Measurements from ENCODE around the gene AGO3.
A peak's percentile ranks its signal among the peaks of the same experiment; 100 is the strongest.

AGO3 gene

DNA sequence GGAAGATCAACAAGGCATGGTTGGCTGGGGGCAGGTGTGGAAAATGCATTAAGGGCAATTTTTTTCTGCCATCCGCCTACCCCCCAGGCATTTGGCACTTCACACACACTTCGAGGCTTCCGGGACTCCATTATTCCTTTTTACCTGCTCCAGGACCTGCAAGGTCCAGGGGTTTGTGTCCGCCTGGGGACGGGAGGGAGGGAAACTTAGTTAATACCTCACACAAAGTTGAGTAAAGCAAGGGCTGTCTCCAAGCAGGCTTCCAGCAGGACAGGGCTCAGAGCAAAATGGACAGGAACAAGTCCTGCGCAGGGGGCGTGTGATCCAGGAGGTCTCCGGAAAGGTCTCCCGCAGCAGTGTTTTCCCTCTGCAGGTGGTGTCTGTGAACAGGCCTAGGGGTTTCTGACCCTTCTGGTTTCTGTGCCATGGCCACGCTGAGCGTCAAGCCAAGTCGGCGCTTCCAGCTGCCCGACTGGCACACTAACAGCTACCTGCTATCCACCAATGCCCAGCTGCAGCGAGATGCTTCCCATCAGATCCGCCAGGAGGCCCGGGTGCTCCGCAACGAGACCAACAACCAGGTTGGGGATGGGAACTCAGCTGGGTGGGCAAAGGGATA is 153.7 kb downstream of the AGO3 start:
- DNase-seq: peak; percentile 21

- DNase-seq: no peak
Observed at GRCh38 chr1:36085126-36085525, 154.2 kb downstream of the AGO3 start.

DNA sequence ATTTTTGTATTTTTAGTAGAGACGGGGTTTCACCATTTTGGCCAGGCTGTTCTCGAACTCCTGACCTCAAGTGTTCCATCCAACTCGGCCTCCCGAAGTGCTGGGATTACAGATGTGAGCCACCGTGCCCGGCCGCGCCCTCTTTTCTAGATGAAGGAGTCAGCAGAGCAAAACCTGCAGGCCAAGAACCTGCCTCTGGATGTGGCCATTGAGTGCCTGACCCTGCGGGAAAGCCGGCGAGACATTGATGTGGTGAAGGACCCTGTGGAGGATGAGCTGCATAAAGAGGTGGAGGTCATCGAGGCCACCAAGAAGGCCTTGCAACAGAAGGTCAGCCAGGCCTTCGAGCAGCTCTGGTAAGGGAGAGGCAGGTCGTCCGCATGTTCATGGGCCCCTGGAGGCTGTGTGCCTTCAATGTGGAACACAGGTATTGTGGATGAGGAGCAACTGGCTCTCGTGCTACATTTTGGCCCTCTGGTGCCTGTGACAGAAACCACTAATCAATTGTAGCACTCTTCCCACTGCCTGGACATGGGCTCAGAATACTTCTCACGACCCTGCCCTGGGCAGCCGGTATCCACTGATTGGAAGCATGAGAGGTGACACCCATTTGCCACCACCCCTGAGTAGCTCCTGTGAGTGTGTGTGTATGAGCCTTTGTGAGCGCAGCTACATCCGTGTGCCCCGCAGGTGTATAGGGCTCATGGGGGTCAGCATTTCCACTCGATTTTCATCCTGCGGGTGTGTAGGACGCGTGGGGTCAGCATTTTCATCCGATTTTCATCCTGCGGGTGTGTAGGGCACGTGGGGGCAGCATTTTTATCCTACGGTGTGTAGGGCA is 155.0 kb downstream of the AGO3 start:
- DNase-seq: no peak

- no peak for DNase-seq
Observed at GRCh38 chr1:36086529-36087232, 155.8 kb downstream of the AGO3 start.

DNA sequence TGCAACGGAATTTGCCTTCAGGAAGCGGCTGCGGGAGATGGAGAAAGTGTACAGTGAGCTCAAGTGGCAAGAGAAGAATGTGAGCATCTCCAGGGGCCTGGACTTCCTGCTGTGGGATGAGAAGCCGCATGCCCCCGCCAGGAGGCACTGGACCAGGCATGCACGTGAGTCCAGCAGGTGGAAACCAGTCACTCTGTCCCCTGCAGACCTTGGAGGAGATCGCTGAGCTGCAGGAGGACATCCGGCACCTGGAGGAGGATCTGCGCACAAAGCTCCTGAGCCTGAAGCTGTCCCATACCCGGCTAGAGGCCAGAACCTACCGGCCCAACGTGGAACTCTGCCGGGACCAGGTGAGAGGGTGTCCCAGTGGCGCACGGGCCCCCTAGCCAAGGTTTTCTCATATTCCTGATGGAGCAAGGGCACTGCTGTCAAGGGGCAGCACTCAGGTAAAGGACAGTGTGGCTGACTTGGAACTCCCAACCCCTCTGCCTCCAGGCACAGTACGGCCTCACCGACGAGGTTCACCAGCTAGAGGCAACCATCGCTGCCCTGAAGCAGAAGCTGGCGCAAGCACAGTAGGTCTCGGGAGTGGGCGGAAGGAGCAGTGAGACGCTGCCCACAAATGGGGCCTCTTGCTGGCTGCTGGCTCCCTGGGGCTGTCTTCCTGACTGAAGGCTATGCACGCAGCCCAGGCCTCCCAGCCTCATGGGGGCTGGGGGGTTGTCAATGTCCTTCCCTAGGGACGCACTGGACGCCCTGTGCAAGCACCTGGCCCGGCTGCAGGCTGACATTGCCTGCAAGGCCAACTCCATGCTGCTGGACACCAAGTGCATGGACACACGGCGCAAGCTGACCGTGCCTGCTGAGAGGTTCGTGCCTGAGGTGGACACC is 156.6 kb downstream of the AGO3 start:
- no peak for DNase-seq

- DNase-seq: no peak
Observed at GRCh38 chr1:36088265-36088576, 157.3 kb downstream of the AGO3 start.

- peak; percentile 88 for DNase-seq
Observed at GRCh38 chr1:36088577-36089392, 157.9 kb downstream of the AGO3 start, which contains the start of gene ADPRS. Gene ADPRS, plus strand, starts transcription at chr1:36088892. Its CDS starts 13 bp downstream, at chr1:36088905.

DNA sequence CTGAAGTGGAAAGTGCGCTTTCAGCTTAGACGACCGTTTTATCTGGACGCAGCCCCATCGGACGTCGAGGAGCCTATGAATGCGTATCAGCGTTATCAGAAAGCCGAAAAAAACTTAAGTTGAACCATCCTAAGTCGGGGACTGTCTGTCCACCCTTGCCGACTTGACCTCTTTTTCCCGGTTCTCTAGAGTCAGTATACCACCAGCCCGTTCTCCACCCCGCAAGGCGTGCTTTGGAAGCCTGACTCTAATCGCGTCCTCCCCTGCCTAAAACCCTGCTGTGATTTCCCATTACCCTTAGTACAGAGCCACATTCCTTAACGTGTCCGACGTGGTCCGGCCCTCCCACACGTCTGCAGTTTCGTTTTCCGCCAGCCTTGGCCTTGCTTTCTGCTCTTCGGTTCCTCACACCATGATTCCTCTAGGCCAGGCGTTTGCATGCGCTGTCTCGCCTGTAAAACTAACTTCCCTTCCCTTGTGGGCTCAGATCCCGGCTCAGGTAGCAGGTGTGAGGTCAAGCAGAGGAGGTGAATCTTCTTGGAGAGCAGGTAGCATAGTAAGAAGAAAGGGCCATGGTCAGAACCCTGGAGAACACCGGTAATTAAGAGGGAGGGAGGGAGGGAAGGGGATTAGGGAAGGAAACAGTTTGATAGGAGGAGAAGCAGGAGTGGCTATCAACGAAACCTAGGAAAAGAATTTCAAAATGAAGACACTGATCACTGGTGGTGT is 158.7 kb downstream of the AGO3 start:
- peak; percentile 4 for DNase-seq

DNA sequence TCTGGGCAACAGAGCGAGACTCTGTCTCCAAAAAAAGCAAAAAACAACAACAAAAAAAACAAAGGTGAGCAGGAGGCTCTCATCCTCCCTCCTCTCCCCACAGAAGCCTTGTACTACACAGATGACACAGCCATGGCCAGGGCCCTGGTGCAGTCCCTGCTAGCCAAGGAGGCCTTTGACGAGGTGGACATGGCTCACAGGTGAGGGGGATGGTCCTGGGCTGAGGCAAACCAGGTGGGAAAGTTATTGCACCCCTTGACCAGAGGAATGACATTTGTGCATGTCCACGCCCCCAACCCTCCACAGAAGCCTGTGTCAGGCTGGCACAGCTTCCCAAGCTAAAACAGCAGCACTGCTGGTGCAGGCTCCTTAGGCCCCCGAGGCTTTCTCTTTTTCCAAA is 160.2 kb downstream of the AGO3 start:
- DNase-seq: no peak

DNA sequence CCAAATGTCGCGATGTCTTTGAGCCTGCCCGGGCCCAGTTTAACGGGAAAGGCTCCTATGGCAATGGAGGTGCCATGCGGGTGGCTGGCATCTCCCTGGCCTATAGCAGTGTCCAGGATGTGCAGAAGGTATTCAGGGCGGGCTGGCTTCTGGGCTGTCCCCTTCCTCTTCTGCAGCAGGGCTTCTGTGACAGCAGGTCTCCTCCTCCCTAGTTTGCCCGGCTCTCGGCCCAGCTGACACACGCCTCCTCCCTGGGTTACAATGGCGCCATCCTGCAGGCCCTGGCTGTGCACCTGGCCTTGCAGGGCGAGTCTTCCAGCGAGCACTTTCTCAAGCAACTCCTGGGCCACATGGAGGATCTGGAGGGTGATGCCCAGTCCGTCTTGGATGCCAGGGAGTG is 160.8 kb downstream of the AGO3 start:
- DNase-seq: no peak

- DNase-seq: no peak
Observed at GRCh38 chr1:36092166-36092797, 161.4 kb downstream of the AGO3 start.

DNA sequence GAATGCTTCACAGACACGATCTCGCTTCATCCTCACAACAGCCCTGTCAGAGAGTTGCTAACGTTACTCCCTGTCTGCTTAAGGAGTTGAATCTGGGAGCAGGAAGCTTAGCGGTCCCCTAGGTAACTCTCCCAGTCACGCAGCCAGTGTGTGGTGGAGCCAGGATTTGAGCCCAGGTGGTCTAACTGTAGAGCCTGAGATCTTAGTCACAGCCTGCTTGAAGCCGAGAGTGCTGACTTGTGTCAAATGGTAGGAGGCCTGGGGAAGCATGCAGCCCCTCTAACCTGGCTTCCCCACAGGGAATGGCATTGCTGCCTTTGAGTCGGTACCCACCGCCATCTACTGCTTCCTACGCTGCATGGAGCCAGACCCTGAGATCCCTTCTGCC is 161.9 kb downstream of the AGO3 start:
- no peak for DNase-seq

GRCh38 chr1:36093226-36093625 is 162.3 kb downstream of the AGO3 start:
- no peak for DNase-seq

- no peak for DNase-seq
Observed at GRCh38 chr1:36093929-36094328, 163.0 kb downstream of the AGO3 start.

DNA sequence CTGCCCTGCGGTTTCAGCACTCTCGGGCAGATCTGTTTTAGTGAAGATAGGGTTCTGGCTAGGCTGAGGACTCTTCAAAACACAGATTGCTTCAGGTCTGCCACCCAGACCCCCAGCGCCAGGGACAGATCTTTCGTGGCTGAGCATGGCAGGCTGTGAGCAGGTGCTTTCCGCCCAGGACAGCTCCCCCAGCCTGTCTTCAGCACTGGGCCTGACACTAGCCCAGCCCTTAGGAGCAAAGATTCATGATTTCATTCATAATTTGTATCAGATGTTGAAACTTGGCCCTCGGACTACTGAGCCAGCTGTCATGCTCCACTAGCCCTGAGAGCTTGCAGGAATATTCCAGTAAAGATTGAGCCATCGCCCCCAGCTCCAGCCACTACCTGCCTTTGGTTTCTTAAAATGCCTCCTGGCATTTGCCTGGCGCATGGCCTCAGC is 163.7 kb downstream of the AGO3 start:
- no peak for DNase-seq

DNA sequence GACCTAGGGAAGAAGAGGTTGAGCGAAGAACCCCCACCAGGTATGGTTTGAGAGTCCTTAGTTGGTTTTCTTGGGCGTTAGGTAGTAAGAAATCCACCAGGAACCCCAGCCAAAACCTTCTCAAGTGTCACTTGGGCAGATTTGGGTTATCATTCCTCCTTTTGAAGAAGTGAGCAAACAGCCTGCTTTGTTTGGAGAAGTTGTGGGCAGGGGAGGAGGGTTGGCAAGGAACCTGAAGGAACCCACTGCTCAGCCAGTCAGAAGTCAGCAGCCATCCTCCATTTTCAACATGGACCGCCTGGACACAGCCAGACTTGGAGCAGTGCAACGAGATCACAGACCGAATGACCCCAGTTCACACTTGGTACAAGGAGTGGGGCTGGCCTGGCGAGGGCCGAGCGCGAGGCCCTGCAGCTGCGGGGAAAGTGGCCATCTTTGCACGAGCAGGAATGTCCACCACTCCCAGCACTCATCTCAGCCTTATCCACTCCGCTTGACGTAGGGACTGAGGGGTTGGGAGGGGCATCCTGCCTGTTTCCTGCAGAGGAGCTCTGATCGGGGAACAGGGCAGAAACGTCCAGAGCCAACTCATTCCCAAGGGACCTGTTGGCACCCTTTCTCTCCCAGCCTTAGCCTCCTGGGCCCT is 165.0 kb downstream of the AGO3 start:
- no peak for DNase-seq

DNA sequence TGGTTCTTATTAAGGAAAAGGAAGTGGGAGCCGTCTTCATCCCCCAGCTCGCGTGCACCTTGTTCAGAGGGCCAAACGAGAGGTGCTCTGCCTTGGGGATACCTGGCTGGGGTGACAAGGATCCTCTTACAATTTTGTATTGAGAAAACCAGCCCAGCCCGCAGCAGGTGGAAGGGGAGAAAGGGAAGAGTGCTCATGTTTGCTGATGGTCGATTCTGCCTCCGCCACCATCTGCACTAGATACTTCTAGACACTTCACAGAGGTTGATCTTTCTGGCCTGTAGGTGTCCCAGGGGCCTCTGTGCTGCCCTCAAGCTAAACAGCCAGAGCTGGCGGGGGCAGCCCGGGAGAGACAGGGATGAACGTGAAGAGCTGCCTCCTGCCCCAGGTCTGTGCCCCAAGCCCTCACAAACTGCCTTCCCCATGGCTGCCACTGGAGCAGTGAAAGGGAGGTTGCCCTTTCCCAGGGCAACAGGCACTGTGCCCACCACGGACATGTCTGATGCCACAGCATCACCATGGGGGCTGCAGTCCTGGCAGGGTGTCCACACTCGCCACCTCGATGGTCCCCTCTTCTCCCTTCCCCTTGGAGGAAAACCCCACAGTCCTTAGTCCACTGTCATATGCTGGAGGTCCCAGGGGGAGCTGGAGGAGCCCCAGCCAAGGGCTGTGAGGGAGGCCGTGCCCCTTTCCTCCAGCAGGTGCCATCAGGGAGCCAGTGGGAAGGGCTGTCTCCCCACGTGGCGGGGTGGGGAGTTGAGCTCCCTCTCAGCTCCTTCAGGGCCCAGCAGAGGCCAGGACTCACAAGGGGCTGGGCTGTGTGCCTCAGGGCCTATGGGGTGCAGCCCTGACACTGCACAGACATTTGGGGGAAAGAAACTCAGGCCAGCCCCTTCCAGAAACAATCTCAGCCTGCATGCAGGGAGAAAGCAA is 165.9 kb downstream of the AGO3 start:
- no peak for DNase-seq

GRCh38 chr1:36097693-36098585 is 167.0 kb downstream of the AGO3 start:
- DNase-seq: no peak
